ENCODE data around the gene RHBDL2. TPM values are rescaled to one million over a fixed set of nuclear protein-coding genes. Genes with fewer than 3 reads are reported as not detected.

Gene RHBDL2
- total and polyA plus RNA-seq, 9 of the 15 experiments (the other 6 are each of a cell fraction or from before 2014, with no cell fraction given) = not detected

DNA sequence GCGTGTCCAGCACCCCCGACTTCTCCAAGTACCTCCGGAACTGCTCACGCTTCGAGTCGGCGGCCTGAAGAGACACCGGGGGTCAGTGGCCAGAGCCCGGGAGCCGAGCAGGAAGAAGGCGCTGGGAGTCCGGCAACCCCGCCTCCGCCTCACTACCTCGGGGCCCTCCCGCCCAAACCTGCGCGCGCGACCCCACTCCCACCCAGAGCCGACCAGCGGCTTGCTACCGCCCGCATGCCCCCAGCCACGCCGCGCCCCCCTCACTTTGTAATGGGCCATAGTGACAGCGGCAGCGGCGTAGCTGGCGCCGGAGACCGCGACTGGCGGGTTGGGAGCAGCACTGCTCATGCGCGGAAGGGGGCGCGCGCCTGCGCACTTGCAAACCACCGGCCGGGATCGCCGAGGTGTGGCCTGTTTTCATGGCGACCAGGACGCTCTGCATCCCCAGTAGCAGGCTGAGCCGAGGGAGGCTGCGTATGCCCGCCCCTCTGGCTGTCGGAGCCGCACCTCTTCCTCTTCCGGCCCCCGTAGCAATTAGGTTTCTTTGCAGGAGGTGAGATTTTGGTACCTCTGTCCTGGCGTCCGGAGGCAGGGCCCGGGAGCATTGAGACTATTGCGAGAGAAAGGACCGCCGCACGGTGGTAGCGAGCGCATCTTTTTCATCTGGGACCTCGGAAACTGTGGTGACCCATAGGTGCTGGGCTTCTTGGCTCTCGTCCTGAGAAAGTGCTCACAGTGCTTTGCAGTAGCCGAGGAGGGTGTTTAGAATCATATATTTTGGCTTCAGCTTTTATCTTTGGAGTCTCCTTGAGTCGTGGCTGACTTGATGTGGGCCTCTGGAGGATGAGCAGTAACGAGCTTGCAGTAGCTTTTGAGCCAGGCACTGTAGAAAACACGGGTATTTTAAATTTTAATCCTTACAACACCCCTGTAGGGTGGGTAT lies 68.3 kb downstream of the RHBDL2 start, which contains the start of gene MYCBP (continued):
- TF ChIP-seq ZNF57 (CRISPR knock-in tag; IDR thresholded peaks at IDR 0.05) = no peak
- TF ChIP-seq RNF2 (IDR thresholded peaks at IDR 0.05) = no peak
- TF ChIP-seq, protein P1, sequence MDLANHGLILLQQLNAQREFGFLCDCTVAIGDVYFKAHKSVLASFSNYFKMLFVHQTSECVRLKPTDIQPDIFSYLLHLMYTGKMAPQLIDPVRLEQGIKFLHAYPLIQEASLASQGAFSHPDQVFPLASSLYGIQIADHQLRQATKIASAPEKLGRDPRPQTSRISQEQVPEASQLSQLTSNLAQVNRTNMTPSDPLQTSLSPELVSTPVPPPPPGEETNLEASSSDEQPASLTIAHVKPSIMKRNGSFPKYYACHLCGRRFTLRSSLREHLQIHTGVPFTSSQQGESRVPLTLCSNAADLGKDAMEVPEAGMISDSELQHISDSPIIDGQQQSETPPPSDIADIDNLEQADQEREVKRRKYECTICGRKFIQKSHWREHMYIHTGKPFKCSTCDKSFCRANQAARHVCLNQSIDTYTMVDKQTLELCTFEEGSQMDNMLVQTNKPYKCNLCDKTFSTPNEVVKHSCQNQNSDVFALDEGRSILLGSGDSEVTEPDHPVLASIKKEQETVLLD (IDR thresholded peaks at IDR 0.05) = peak; percentile 98
- TF ChIP-seq PTBP1 (IDR thresholded peaks at IDR 0.05; ENCODE audit: low read depth, low read length) = no peak
- TF ChIP-seq TAF15 (IDR thresholded peaks at IDR 0.05; ENCODE audit: low read depth, low read length) = 0 out of 2 replicates have a peak, but pooled peaks have one; percentile 16
- no peak for TF ChIP-seq ZNF184 (CRISPR knock-in tag; IDR thresholded peaks at IDR 0.05)
- no peak for TF ChIP-seq SMARCE1 (IDR thresholded peaks at IDR 0.05)
- TF ChIP-seq ZNF668 (CRISPR knock-in tag; IDR thresholded peaks at IDR 0.05) = no peak
- TF ChIP-seq, protein P2, sequence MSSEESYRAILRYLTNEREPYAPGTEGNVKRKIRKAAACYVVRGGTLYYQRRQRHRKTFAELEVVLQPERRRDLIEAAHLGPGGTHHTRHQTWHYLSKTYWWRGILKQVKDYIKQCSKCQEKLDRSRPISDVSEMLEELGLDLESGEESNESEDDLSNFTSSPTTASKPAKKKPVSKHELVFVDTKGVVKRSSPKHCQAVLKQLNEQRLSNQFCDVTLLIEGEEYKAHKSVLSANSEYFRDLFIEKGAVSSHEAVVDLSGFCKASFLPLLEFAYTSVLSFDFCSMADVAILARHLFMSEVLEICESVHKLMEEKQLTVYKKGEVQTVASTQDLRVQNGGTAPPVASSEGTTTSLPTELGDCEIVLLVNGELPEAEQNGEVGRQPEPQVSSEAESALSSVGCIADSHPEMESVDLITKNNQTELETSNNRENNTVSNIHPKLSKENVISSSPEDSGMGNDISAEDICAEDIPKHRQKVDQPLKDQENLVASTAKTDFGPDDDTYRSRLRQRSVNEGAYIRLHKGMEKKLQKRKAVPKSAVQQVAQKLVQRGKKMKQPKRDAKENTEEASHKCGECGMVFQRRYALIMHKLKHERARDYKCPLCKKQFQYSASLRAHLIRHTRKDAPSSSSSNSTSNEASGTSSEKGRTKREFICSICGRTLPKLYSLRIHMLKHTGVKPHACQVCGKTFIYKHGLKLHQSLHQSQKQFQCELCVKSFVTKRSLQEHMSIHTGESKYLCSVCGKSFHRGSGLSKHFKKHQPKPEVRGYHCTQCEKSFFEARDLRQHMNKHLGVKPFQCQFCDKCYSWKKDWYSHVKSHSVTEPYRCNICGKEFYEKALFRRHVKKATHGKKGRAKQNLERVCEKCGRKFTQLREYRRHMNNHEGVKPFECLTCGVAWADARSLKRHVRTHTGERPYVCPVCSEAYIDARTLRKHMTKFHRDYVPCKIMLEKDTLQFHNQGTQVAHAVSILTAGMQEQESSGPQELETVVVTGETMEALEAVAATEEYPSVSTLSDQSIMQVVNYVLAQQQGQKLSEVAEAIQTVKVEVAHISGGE (CRISPR knock-in tag; IDR thresholded peaks at IDR 0.05) = peak in 1 of 3 experiments; percentile 82; a peak in 2 of 6 replicates
- no peak for TF ChIP-seq GTF2E2 (tag; IDR thresholded peaks at IDR 0.05)
- TF ChIP-seq, protein P3, sequence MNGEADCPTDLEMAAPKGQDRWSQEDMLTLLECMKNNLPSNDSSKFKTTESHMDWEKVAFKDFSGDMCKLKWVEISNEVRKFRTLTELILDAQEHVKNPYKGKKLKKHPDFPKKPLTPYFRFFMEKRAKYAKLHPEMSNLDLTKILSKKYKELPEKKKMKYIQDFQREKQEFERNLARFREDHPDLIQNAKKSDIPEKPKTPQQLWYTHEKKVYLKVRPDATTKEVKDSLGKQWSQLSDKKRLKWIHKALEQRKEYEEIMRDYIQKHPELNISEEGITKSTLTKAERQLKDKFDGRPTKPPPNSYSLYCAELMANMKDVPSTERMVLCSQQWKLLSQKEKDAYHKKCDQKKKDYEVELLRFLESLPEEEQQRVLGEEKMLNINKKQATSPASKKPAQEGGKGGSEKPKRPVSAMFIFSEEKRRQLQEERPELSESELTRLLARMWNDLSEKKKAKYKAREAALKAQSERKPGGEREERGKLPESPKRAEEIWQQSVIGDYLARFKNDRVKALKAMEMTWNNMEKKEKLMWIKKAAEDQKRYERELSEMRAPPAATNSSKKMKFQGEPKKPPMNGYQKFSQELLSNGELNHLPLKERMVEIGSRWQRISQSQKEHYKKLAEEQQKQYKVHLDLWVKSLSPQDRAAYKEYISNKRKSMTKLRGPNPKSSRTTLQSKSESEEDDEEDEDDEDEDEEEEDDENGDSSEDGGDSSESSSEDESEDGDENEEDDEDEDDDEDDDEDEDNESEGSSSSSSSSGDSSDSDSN (IDR thresholded peaks at IDR 0.05; ENCODE audit: borderline replicate concordance in 1 of 2, low read depth in 2 of 2, low read length in 2 of 2) = peak in 1 of 2 experiments; percentile 82; a peak in 2 of 4 replicates
- TF ChIP-seq ZNF561 (CRISPR knock-in tag; conservative IDR thresholded peaks at IDR 0.05) = no peak
- no peak for TF ChIP-seq CBX2 (IDR thresholded peaks at IDR 0.05; ENCODE audit: insufficient read depth, low read length, poor library complexity, severe bottlenecking)
- peak; percentile 49; the same call in 1 of the 2 replicates for TF ChIP-seq SOX6 (IDR thresholded peaks at IDR 0.05)
- no peak for TF ChIP-seq ADNP (tag; IDR thresholded peaks at IDR 0.05)
- TF ChIP-seq, protein P4, sequence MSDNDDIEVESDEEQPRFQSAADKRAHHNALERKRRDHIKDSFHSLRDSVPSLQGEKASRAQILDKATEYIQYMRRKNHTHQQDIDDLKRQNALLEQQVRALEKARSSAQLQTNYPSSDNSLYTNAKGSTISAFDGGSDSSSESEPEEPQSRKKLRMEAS (CRISPR knock-in tag; IDR thresholded peaks at IDR 0.05) = peak; percentile 65
- peak; percentile 52; the same call in 1 of the 2 replicates for TF ChIP-seq JUN (IDR thresholded peaks at IDR 0.05; ENCODE audit: borderline replicate concordance, low read depth, low read length)
- TF ChIP-seq JUN (CRISPR knock-in tag; IDR thresholded peaks at IDR 0.05; ENCODE audit: borderline replicate concordance) = no peak
- peak; percentile 73; the same call in 1 of the 2 replicates for TF ChIP-seq ZBTB7A (IDR thresholded peaks at IDR 0.05; ENCODE audit: borderline replicate concordance, control insufficient read depth, low read depth, low read length)
- TF ChIP-seq SMAD3 (CRISPR knock-in tag; conservative IDR thresholded peaks at IDR 0.05) = no peak

Data from K562 (cell line).